Measurements from ENCODE around the gene ZNF540. TPM values are rescaled to one million over a fixed set of nuclear protein-coding genes. Genes with fewer than 3 reads are reported as not detected.

The ZNF540 gene
- total and polyA plus RNA-seq, 10 of the 15 experiments (the other 5 are each of a cell fraction or from before 2014, with no cell fraction given), result 0.17 to 2.3 (median 0.43) TPM

DNA sequence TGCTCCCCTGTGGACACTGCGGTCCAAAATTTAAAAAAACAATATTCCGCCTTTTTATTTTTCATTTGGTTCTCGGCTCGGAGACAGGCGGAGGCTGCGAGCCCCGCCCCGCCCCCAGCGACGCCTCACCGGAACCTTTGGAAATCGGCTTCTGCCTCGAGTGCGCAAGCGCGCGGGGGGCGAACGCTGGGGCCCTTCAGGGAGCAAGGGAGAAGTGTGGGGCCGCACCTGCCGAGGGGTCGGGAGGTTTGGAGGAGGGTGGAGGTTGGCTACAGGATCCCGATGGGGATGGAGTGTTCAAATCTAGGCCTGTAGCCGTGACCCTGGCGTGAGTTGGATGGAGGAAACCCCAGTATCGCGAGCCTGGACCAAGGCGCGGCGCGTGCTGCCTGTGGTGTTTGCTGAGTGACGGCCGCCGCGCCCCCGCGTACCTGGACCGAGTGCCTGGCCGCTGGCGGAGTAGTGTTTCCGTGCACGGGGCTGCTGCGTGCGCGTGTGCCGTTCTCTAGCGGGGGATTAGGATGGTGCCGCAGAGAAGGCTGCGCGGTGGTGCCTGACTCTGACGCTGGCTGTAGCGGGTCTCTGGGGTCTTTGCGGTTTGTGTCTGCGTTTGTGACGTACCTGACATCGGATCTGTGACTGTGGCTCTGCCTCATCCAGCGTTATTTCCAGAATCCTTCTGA, 61.2 kb downstream of the ZNF540 start (continued):
- TF ChIP-seq RBBP5 (conservative IDR thresholded peaks at IDR 0.05), result no peak
- TF ChIP-seq ZNF384 (IDR thresholded peaks at IDR 0.05; ENCODE audit: borderline replicate concordance, low read depth, low read length), result no peak
- TF ChIP-seq, protein P1, sequence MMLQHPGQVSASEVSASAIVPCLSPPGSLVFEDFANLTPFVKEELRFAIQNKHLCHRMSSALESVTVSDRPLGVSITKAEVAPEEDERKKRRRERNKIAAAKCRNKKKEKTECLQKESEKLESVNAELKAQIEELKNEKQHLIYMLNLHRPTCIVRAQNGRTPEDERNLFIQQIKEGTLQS (IDR thresholded peaks at IDR 0.05; ENCODE audit: borderline replicate concordance, extremely low read depth, low read depth, low read length), result no peak
- TF ChIP-seq, protein P2, sequence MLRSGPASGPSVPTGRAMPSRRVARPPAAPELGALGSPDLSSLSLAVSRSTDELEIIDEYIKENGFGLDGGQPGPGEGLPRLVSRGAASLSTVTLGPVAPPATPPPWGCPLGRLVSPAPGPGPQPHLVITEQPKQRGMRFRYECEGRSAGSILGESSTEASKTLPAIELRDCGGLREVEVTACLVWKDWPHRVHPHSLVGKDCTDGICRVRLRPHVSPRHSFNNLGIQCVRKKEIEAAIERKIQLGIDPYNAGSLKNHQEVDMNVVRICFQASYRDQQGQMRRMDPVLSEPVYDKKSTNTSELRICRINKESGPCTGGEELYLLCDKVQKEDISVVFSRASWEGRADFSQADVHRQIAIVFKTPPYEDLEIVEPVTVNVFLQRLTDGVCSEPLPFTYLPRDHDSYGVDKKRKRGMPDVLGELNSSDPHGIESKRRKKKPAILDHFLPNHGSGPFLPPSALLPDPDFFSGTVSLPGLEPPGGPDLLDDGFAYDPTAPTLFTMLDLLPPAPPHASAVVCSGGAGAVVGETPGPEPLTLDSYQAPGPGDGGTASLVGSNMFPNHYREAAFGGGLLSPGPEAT (IDR thresholded peaks at IDR 0.05; ENCODE audit: low read depth), result peak; percentile 47
- TF ChIP-seq CBFB (IDR thresholded peaks at IDR 0.05; ENCODE audit: low read depth), result peak; percentile 68
- TF ChIP-seq EGR1 (IDR thresholded peaks at IDR 0.05; ENCODE audit: borderline replicate concordance in 1 of 2, low read depth in 2 of 2, low read length in 2 of 2), result peak; percentile 44 to 87
- peak; percentile 96 for TF ChIP-seq CHD2 (IDR thresholded peaks at IDR 0.05; ENCODE audit: borderline replicate concordance, low read depth, low read length)
- peak; percentile 31; the same call in 1 of the 2 replicates for TF ChIP-seq BACH1 (IDR thresholded peaks at IDR 0.05; ENCODE audit: borderline replicate concordance)
- TF ChIP-seq, protein P3, sequence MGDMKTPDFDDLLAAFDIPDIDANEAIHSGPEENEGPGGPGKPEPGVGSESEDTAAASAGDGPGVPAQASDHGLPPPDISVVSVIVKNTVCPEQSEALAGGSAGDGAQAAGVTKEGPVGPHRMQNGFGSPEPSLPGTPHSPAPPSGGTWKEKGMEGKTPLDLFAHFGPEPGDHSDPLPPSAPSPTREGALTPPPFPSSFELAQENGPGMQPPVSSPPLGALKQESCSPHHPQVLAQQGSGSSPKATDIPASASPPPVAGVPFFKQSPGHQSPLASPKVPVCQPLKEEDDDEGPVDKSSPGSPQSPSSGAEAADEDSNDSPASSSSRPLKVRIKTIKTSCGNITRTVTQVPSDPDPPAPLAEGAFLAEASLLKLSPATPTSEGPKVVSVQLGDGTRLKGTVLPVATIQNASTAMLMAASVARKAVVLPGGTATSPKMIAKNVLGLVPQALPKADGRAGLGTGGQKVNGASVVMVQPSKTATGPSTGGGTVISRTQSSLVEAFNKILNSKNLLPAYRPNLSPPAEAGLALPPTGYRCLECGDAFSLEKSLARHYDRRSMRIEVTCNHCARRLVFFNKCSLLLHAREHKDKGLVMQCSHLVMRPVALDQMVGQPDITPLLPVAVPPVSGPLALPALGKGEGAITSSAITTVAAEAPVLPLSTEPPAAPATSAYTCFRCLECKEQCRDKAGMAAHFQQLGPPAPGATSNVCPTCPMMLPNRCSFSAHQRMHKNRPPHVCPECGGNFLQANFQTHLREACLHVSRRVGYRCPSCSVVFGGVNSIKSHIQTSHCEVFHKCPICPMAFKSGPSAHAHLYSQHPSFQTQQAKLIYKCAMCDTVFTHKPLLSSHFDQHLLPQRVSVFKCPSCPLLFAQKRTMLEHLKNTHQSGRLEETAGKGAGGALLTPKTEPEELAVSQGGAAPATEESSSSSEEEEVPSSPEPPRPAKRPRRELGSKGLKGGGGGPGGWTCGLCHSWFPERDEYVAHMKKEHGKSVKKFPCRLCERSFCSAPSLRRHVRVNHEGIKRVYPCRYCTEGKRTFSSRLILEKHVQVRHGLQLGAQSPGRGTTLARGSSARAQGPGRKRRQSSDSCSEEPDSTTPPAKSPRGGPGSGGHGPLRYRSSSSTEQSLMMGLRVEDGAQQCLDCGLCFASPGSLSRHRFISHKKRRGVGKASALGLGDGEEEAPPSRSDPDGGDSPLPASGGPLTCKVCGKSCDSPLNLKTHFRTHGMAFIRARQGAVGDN (IDR thresholded peaks at IDR 0.05), result peak; percentile 23; the same call in 1 of the 2 replicates
- TF ChIP-seq LARP7 (IDR thresholded peaks at IDR 0.05), result peak; percentile 22; the same call in 1 of the 2 replicates
- no peak for TF ChIP-seq YBX1 (IDR thresholded peaks at IDR 0.05)
- no peak for TF ChIP-seq STAT3 (IDR thresholded peaks at IDR 0.05; ENCODE audit: low read depth, low read length)
- no peak for TF ChIP-seq IRF4 (IDR thresholded peaks at IDR 0.05; ENCODE audit: low read depth, low read length)
- no peak for TF ChIP-seq PAX8 (IDR thresholded peaks at IDR 0.05)
- TF ChIP-seq NR2C2 (IDR thresholded peaks at IDR 0.05; ENCODE audit: borderline replicate concordance, control insufficient read depth, insufficient read length, low read depth), result no peak
- TF ChIP-seq CBX5 (IDR thresholded peaks at IDR 0.05; ENCODE audit: low read depth), result peak; percentile 94
- TF ChIP-seq FOXK2 (IDR thresholded peaks at IDR 0.05), result 0 out of 2 replicates have a peak, but pooled peaks have one; percentile 31
- TF ChIP-seq, protein P4, sequence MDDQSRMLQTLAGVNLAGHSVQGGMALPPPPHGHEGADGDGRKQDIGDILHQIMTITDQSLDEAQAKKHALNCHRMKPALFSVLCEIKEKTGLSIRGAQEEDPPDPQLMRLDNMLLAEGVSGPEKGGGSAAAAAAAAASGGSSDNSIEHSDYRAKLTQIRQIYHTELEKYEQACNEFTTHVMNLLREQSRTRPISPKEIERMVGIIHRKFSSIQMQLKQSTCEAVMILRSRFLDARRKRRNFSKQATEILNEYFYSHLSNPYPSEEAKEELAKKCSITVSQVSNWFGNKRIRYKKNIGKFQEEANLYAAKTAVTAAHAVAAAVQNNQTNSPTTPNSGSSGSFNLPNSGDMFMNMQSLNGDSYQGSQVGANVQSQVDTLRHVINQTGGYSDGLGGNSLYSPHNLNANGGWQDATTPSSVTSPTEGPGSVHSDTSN (IDR thresholded peaks at IDR 0.05; ENCODE audit: insufficient replicate concordance, low read depth, low read length), result peak; percentile 89
- TF ChIP-seq IKZF1 (conservative IDR thresholded peaks at IDR 0.05), result peak; percentile 81; the same call in 1 of the 2 replicates
- peak in 1 of 2 experiments; percentile 56; a peak in 1 of 4 replicates for TF ChIP-seq IKZF2 (IDR thresholded peaks at IDR 0.05)

Data from GM12878 (cell line).